Measurements from ENCODE around the gene MUC4.

MUC4 gene

GRCh38 chr3:195821403-195822130, 9.8 kb upstream of the MUC4 start:
- Histone ChIP-seq H3K27me3 (ENCODE audit: insufficient read depth, low read length, poor library complexity, severe bottlenecking) (no peaks in the 10 kb centered on the region), H3K4me3 (ENCODE audit: low read length, poor library complexity, severe bottlenecking) (no peak overlapping the region), H3K79me2 (ENCODE audit: insufficient read depth, low read length) (no peaks in the 10 kb centered on the region), H3K9me3 (ENCODE audit: insufficient read depth, low read depth, low read length) (no peaks in the 10 kb centered on the region), H3K4me1 (ENCODE audit: insufficient read depth, low read length, poor library complexity, severe bottlenecking) (no peaks in the 10 kb centered on the region), H3K36me3 (ENCODE audit: insufficient read depth, low read length) (no peaks in the 10 kb centered on the region), H3K9me2 (replicated peaks; ENCODE audit: low read depth, low read length) (no peaks in the 10 kb centered on the region), H2AFZ (ENCODE audit: low read length) (no peak overlapping the region), H3K9ac (ENCODE audit: low read depth, low read length, poor library complexity, severe bottlenecking) (no peak overlapping the region), H3F3A (ENCODE audit: low read depth) (no peaks in the 10 kb centered on the region), H4K20me1 (ENCODE audit: insufficient read depth, low read length, poor library complexity, severe bottlenecking) (no peaks in the 10 kb centered on the region), H3K4me2 (ENCODE audit: low read depth, low read length, poor library complexity, severe bottlenecking) (no peak overlapping the region)
- TF ChIP-seq EZH2phosphoT487 (IDR thresholded peaks at IDR 0.05; ENCODE audit: borderline replicate concordance) (no peak), CTCF (conservative IDR thresholded peaks at IDR 0.05; ENCODE audit: low read length) (no peak)

GRCh38 chr3:195820901-195821300, 9.2 kb upstream of the MUC4 start:
- Histone ChIP-seq H3K27me3 (ENCODE audit: insufficient read depth, low read length, poor library complexity, severe bottlenecking) (no peaks in the 10 kb centered on the region), H3K36me3 (ENCODE audit: insufficient read depth, low read length) (no peaks in the 10 kb centered on the region), H2AFZ (ENCODE audit: low read length) (no peak overlapping the region), H3K9ac (ENCODE audit: low read depth, low read length, poor library complexity, severe bottlenecking) (no peak overlapping the region), H3K9me3 (ENCODE audit: insufficient read depth, low read depth, low read length) (no peaks in the 10 kb centered on the region), H3K79me2 (ENCODE audit: insufficient read depth, low read length) (no peaks in the 10 kb centered on the region), H3K4me2 (ENCODE audit: low read depth, low read length, poor library complexity, severe bottlenecking) (no peak overlapping the region), H3K9me2 (replicated peaks; ENCODE audit: low read depth, low read length) (no peaks in the 10 kb centered on the region), H4K20me1 (ENCODE audit: insufficient read depth, low read length, poor library complexity, severe bottlenecking) (no peaks in the 10 kb centered on the region), H3F3A (ENCODE audit: low read depth) (no peaks in the 10 kb centered on the region), H3K4me3 (ENCODE audit: low read length, poor library complexity, severe bottlenecking) (no peak overlapping the region), H3K4me1 (ENCODE audit: insufficient read depth, low read length, poor library complexity, severe bottlenecking) (no peaks in the 10 kb centered on the region)
- TF ChIP-seq CTCF (conservative IDR thresholded peaks at IDR 0.05; ENCODE audit: low read length) (no peak), EZH2phosphoT487 (IDR thresholded peaks at IDR 0.05; ENCODE audit: borderline replicate concordance) (no peak)

- no peak overlapping the region for H3K4me3 ChIP-seq (ENCODE audit: low read length, poor library complexity, severe bottlenecking)
- H3K9me3 ChIP-seq (ENCODE audit: insufficient read depth, low read depth, low read length): no peaks in the 10 kb centered on the region
- no peaks in the 10 kb centered on the region for H3K4me1 ChIP-seq (ENCODE audit: insufficient read depth, low read length, poor library complexity, severe bottlenecking)
- H3K79me2 ChIP-seq (ENCODE audit: insufficient read depth, low read length): no peaks in the 10 kb centered on the region
- TF ChIP-seq CTCF (conservative IDR thresholded peaks at IDR 0.05; ENCODE audit: low read length) (no peak), EZH2phosphoT487 (IDR thresholded peaks at IDR 0.05; ENCODE audit: borderline replicate concordance) (no peak)
- no peaks in the 10 kb centered on the region for H3K36me3 ChIP-seq (ENCODE audit: insufficient read depth, low read length)
- no peak overlapping the region for H3K4me2 ChIP-seq (ENCODE audit: low read depth, low read length, poor library complexity, severe bottlenecking)
- H3F3A ChIP-seq (ENCODE audit: low read depth): no peaks in the 10 kb centered on the region
- no peaks in the 10 kb centered on the region for H3K27me3 ChIP-seq (ENCODE audit: insufficient read depth, low read length, poor library complexity, severe bottlenecking)
- no peaks in the 10 kb centered on the region for H3K9me2 ChIP-seq (replicated peaks; ENCODE audit: low read depth, low read length)
- H3K9ac ChIP-seq (ENCODE audit: low read depth, low read length, poor library complexity, severe bottlenecking): no peak overlapping the region
- H2AFZ ChIP-seq (ENCODE audit: low read length): no peak overlapping the region
- H4K20me1 ChIP-seq (ENCODE audit: insufficient read depth, low read length, poor library complexity, severe bottlenecking): no peaks in the 10 kb centered on the region
Observed at GRCh38 chr3:195820186-195820585, 8.5 kb upstream of the MUC4 start.
